DOHH2 (cell line): Measurements from ENCODE around the gene TCERG1L.

Source experiments
- H3F3A ChIP-seq: fragments of 200-600 bp; sonication (generic), shearing (Covaris generic); 2 replicates; pipeline ENCODE4 v1.6.0; 2016; ENCODE audit warnings: antibody characterized with exemption, mild to moderate bottlenecking; ENCODE audit not compliant: control insufficient read depth, insufficient read depth
- H3K27ac ChIP-seq: fragments of 200-600 bp; sonication (generic); 2 replicates; pipeline ENCODE4 v1.5.1; 2014; ENCODE audit warnings: low read depth, mild to moderate bottlenecking, low read length, moderate library complexity
- H3K27me3 ChIP-seq: fragments of 200-600 bp; sonication (generic); 2 replicates; pipeline ENCODE4 v1.6.1; 2014; ENCODE audit warnings: mild to moderate bottlenecking, low read length, mixed read lengths; ENCODE audit not compliant: control insufficient read depth
- H3K36me3 ChIP-seq: fragments of 200-600 bp; sonication (generic); 2 replicates; pipeline ENCODE4 v1.6.1; 2014; ENCODE audit warnings: mild to moderate bottlenecking, low read length, moderate library complexity, mixed read lengths; ENCODE audit not compliant: control insufficient read depth
- H3K4me1 ChIP-seq: fragments of 200-600 bp; sonication (generic); 2 replicates; pipeline ENCODE4 v1.6.1; 2014; ENCODE audit warnings: mild to moderate bottlenecking, low read length, mixed read lengths; ENCODE audit not compliant: control insufficient read depth
- H3K4me2 ChIP-seq: fragments of 200-600 bp; sonication (generic); 2 replicates; pipeline ENCODE4 v1.6.0; 2014; ENCODE audit warnings: mild to moderate bottlenecking, low read length, moderate library complexity
- H3K4me3 ChIP-seq: fragments of 200-600 bp; sonication (generic); 2 replicates; pipeline ENCODE4 v1.5.1; 2014; ENCODE audit warnings: mild to moderate bottlenecking, low read length, mixed read lengths
- H3K79me2 ChIP-seq: fragments of 200-600 bp; sonication (generic); 2 replicates; pipeline ENCODE4 v1.6.1; 2014; ENCODE audit warnings: mild to moderate bottlenecking, low read length, mixed read lengths; ENCODE audit not compliant: control insufficient read depth
- H3K9me2 ChIP-seq: fragments of 200-600 bp; sonication (generic); replicated peaks from 2 replicates; pipeline ENCODE4 v1.6.1; 2014; ENCODE audit warnings: mild to moderate bottlenecking, low read length, mixed read lengths; ENCODE audit not compliant: control insufficient read depth
- H3K9me3 ChIP-seq: fragments of 200-600 bp; sonication (generic); 2 replicates; pipeline ENCODE4 v1.6.1; 2014; ENCODE audit warnings: antibody characterized with exemption, low read length, mixed read lengths; ENCODE audit not compliant: control insufficient read depth, insufficient read depth
- H4K20me1 ChIP-seq: fragments of 200-600 bp; sonication (generic); 2 replicates; pipeline ENCODE4 v1.6.0; 2014; ENCODE audit warnings: low read depth, mild to moderate bottlenecking, antibody characterized with exemption, low read length, moderate library complexity; ENCODE audit not compliant: control insufficient read depth, insufficient read depth
- CTCF ChIP-seq: fragments of 200-600 bp; sonication (generic); IDR thresholded peaks from one replicate; pipeline ENCODE4 v1.5.1; 2014; ENCODE audit warnings: antibody characterized with exemption, mild to moderate bottlenecking, low read depth, low read length; ENCODE audit not compliant: poor library complexity, severe bottlenecking
- EZH2phosphoT487 ChIP-seq: fragments of 200-600 bp; sonication (generic); IDR thresholded peaks from 2 replicates; pipeline ENCODE4 v1.6.1; 2017; ENCODE audit warnings: borderline replicate concordance, mild to moderate bottlenecking, antibody characterized with exemption, low read length, moderate library complexity, mixed read lengths

TCERG1L gene

GRCh38 chr10:131181456-131181855 is 130.1 kb downstream of the TCERG1L start:
- Histone ChIP-seq H3K27me3 (no peaks in the 10 kb centered on the region), H3K27ac (no peak overlapping the region), H3F3A (peaks cover 4% of the 10 kb centered on the region), H3K36me3 (no peaks in the 10 kb centered on the region), H3K4me2 (no peak overlapping the region), H4K20me1 (no peaks in the 10 kb centered on the region), H3K4me3 (no peak overlapping the region), H3K79me2 (no peaks in the 10 kb centered on the region), H3K9me3 (peaks cover 27% of the 10 kb centered on the region), H3K9me2 (no peaks in the 10 kb centered on the region), H3K4me1 (no peaks in the 10 kb centered on the region)
- TF ChIP-seq EZH2phosphoT487 (no peak), CTCF (no peak)

DNA sequence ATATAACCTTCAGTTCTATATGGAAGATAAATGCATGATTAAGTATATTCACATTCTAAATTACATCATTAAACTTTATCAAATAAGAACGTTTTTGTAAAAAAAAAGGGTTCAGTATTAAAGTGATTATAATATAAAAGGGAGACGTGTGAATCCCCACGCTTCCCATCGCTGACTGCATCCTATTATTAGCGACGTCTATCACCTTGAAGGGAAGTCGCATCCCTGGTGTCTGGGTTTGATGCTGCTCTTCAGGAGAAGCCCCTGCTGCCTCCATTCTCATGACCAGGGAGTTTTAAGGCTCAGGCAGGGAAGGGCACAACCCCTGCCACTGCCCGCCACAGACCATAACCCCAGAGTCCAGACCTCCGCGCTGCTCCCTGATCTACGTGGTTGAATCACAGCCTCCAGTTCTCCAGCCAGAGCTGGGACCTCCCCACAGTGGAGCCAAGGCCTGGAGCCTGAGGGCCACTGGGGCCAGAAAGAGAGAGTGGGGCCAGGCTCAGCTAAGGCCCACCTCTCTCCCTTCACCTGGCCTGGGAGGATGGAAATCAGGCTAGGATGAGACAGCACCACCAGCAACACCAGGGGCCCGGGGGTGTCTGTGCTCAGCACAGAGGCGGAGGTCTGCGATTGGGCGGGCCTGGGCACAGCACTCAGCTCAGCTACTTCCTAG is 130.6 kb downstream of the TCERG1L start:
- Histone ChIP-seq H3K9me3 (peaks cover 33% of the 10 kb centered on the region), H3K79me2 (no peaks in the 10 kb centered on the region), H3K9me2 (no peaks in the 10 kb centered on the region), H3F3A (peaks cover 10% of the 10 kb centered on the region), H3K4me3 (no peak overlapping the region), H3K27ac (no peak overlapping the region), H3K36me3 (no peaks in the 10 kb centered on the region), H3K4me1 (no peaks in the 10 kb centered on the region), H3K27me3 (no peaks in the 10 kb centered on the region), H3K4me2 (no peak overlapping the region), H4K20me1 (no peaks in the 10 kb centered on the region)
- TF ChIP-seq EZH2phosphoT487 = no peak
- TF ChIP-seq CTCF = no peak

GRCh38 chr10:131180086-131180485 is 131.4 kb downstream of the TCERG1L start:
- Histone ChIP-seq H3K27me3 (no peaks in the 10 kb centered on the region), H4K20me1 (no peaks in the 10 kb centered on the region), H3F3A (peaks cover 10% of the 10 kb centered on the region), H3K4me3 (no peak overlapping the region), H3K27ac (no peak overlapping the region), H3K4me2 (no peak overlapping the region), H3K79me2 (no peaks in the 10 kb centered on the region), H3K36me3 (no peaks in the 10 kb centered on the region), H3K9me2 (no peaks in the 10 kb centered on the region), H3K4me1 (no peaks in the 10 kb centered on the region), H3K9me3 (peaks cover 41% of the 10 kb centered on the region)
- no peak for TF ChIP-seq CTCF
- no peak for TF ChIP-seq EZH2phosphoT487
